Measurements from ENCODE around the gene TBX21.
"Not testable (repeated sequence)": the region's sequence is repeated elsewhere in the genome, so short reads cannot be mapped to it uniquely, and the experiment has no call there.

The TBX21 gene

DNA sequence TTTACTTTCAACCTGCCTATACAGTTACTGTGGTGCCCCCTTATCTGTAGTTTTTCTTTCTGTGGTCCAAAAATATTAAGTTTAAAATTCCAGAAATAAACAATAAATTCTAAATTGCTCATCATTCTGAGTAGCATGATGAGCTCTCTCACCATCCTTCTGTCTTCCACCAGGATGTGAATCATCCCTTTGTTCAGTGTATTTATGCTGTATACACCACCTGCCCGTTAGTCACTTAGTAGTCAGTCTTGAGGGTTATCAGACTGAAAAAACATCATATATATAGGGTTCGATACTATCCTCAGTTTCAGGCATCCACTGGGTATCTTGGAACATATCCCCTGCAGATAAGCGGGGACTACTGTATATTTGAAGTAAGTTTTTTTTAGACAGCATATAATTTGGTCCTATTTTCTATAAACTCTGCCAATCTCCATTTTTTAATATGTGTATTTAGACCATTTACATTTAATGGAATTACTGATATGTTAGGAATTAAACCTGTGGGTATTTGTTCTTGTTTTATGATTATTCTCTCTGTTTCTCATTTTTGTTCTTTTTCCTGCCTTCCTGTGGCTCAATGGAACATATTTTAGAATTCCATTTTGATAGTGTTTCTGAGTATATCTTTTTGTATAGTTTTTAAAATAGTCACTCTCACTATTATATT lies 31.0 kb downstream of the TBX21 start (continued):
- TF ChIP-seq, protein P1, sequence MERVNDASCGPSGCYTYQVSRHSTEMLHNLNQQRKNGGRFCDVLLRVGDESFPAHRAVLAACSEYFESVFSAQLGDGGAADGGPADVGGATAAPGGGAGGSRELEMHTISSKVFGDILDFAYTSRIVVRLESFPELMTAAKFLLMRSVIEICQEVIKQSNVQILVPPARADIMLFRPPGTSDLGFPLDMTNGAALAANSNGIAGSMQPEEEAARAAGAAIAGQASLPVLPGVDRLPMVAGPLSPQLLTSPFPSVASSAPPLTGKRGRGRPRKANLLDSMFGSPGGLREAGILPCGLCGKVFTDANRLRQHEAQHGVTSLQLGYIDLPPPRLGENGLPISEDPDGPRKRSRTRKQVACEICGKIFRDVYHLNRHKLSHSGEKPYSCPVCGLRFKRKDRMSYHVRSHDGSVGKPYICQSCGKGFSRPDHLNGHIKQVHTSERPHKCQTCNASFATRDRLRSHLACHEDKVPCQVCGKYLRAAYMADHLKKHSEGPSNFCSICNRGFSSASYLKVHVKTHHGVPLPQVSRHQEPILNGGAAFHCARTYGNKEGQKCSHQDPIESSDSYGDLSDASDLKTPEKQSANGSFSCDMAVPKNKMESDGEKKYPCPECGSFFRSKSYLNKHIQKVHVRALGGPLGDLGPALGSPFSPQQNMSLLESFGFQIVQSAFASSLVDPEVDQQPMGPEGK (CRISPR knock-in tag; IDR thresholded peaks at IDR 0.05; ENCODE audit: borderline replicate concordance) = no peak
- TF ChIP-seq CSDC2 (CRISPR knock-in tag; IDR thresholded peaks at IDR 0.05) (no peak), ZNF70 (CRISPR knock-in tag; IDR thresholded peaks at IDR 0.05) (no peak), TOX (CRISPR knock-in tag; IDR thresholded peaks at IDR 0.05; ENCODE audit: borderline replicate concordance) (no peak), GLIS3 (CRISPR knock-in tag; IDR thresholded peaks at IDR 0.05) (no peak), ZC3H10 (CRISPR knock-in tag; IDR thresholded peaks at IDR 0.05) (no peak), TCF4 (CRISPR knock-in tag; IDR thresholded peaks at IDR 0.05; ENCODE audit: borderline replicate concordance) (no peak), BACH2 (CRISPR knock-in tag; IDR thresholded peaks at IDR 0.05; ENCODE audit: borderline replicate concordance) (no peak)
- TF ChIP-seq, protein P2, sequence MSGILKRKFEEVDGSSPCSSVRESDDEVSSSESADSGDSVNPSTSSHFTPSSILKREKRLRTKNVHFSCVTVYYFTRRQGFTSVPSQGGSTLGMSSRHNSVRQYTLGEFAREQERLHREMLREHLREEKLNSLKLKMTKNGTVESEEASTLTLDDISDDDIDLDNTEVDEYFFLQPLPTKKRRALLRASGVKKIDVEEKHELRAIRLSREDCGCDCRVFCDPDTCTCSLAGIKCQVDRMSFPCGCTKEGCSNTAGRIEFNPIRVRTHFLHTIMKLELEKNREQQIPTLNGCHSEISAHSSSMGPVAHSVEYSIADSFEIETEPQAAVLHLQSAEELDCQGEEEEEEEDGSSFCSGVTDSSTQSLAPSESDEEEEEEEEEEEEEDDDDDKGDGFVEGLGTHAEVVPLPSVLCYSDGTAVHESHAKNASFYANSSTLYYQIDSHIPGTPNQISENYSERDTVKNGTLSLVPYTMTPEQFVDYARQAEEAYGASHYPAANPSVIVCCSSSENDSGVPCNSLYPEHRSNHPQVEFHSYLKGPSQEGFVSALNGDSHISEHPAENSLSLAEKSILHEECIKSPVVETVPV (CRISPR knock-in tag; IDR thresholded peaks at IDR 0.05) = no peak

DNA sequence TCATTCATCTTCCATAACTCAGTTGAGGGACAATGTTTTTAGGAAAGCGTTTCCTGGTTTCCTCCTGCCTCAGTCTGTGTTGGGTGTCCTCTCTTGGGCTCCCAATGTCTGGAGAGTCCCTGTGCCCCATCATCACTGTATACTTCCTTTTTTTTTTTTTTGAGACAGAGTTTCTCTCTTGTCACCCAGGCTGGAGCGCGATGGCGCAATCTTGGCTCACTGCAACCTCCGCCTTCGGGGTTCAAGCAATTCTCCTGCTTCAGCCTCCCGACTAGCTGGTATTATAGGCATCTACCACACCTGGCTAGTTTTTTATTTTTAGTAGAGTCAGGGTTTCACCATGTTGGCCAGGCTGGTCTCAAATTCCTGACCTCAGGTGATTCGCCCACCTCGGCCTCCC lies 40.6 kb downstream of the TBX21 start:
- ATAC-seq = not testable (repeated sequence)

DNA sequence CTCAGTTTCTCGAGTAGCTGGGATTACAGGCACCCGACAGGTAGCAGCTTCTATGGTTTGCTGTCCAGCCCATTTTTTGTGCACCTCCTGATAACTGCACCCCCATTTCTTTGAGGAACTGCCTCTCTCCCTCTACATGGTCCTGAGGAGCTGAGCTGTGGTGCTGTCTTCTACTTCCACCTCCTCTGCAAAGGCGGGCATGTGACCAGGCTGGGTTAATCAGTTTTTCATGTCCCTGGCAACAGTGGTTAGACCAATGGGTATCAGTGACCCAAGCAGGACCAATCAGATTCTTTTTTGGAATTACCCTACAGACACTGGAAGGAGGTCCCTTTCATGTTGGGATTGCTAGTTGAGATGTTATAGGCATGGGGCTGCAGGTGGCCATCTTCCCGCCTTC lies 41.3 kb downstream of the TBX21 start:
- no peak for ATAC-seq

More for the DNA sequence above, 41.3 kb downstream of the TBX21 start:
- TF ChIP-seq CSDC2 (CRISPR knock-in tag; IDR thresholded peaks at IDR 0.05) = no peak
- no peak for TF ChIP-seq ESRRG (CRISPR knock-in tag; IDR thresholded peaks at IDR 0.05)
- TF ChIP-seq, protein P3, sequence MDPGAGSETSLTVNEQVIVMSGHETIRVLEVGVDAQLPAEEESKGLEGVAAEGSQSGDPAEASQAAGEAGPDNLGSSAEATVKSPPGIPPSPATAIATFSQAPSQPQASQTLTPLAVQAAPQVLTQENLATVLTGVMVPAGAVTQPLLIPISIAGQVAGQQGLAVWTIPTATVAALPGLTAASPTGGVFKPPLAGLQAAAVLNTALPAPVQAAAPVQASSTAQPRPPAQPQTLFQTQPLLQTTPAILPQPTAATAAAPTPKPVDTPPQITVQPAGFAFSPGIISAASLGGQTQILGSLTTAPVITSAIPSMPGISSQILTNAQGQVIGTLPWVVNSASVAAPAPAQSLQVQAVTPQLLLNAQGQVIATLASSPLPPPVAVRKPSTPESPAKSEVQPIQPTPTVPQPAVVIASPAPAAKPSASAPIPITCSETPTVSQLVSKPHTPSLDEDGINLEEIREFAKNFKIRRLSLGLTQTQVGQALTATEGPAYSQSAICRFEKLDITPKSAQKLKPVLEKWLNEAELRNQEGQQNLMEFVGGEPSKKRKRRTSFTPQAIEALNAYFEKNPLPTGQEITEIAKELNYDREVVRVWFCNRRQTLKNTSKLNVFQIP (CRISPR knock-in tag; IDR thresholded peaks at IDR 0.05; ENCODE audit: borderline replicate concordance, low read depth) = no peak
- no peak for TF ChIP-seq SNAI2 (CRISPR knock-in tag; IDR thresholded peaks at IDR 0.05)
- TF ChIP-seq OSR1 (CRISPR knock-in tag; IDR thresholded peaks at IDR 0.05) = no peak
- no peak for TF ChIP-seq ARNTL (CRISPR knock-in tag; IDR thresholded peaks at IDR 0.05; ENCODE audit: borderline replicate concordance, low read depth)
- TF ChIP-seq TOX (CRISPR knock-in tag; IDR thresholded peaks at IDR 0.05; ENCODE audit: borderline replicate concordance) = no peak
- TF ChIP-seq, protein P4, sequence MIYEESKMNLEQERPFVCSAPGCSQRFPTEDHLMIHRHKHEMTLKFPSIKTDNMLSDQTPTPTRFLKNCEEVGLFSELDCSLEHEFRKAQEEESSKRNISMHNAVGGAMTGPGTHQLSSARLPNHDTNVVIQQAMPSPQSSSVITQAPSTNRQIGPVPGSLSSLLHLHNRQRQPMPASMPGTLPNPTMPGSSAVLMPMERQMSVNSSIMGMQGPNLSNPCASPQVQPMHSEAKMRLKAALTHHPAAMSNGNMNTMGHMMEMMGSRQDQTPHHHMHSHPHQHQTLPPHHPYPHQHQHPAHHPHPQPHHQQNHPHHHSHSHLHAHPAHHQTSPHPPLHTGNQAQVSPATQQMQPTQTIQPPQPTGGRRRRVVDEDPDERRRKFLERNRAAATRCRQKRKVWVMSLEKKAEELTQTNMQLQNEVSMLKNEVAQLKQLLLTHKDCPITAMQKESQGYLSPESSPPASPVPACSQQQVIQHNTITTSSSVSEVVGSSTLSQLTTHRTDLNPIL (CRISPR knock-in tag; IDR thresholded peaks at IDR 0.05; ENCODE audit: low read depth) = no peak
- TF ChIP-seq, protein P5, sequence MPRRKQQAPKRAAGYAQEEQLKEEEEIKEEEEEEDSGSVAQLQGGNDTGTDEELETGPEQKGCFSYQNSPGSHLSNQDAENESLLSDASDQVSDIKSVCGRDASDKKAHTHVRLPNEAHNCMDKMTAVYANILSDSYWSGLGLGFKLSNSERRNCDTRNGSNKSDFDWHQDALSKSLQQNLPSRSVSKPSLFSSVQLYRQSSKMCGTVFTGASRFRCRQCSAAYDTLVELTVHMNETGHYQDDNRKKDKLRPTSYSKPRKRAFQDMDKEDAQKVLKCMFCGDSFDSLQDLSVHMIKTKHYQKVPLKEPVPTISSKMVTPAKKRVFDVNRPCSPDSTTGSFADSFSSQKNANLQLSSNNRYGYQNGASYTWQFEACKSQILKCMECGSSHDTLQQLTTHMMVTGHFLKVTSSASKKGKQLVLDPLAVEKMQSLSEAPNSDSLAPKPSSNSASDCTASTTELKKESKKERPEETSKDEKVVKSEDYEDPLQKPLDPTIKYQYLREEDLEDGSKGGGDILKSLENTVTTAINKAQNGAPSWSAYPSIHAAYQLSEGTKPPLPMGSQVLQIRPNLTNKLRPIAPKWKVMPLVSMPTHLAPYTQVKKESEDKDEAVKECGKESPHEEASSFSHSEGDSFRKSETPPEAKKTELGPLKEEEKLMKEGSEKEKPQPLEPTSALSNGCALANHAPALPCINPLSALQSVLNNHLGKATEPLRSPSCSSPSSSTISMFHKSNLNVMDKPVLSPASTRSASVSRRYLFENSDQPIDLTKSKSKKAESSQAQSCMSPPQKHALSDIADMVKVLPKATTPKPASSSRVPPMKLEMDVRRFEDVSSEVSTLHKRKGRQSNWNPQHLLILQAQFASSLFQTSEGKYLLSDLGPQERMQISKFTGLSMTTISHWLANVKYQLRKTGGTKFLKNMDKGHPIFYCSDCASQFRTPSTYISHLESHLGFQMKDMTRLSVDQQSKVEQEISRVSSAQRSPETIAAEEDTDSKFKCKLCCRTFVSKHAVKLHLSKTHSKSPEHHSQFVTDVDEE (CRISPR knock-in tag; IDR thresholded peaks at IDR 0.05) = no peak
- no peak for TF ChIP-seq ZC3H10 (CRISPR knock-in tag; IDR thresholded peaks at IDR 0.05)
- TF ChIP-seq BACH2 (CRISPR knock-in tag; IDR thresholded peaks at IDR 0.05; ENCODE audit: borderline replicate concordance) = no peak
- no peak for TF ChIP-seq ZFP30 (CRISPR knock-in tag; IDR thresholded peaks at IDR 0.05)
- TF ChIP-seq, protein P1 (CRISPR knock-in tag; IDR thresholded peaks at IDR 0.05; ENCODE audit: borderline replicate concordance) = no peak
- TF ChIP-seq ZFP3 (CRISPR knock-in tag; IDR thresholded peaks at IDR 0.05) = no peak
- no peak for TF ChIP-seq TCF4 (CRISPR knock-in tag; IDR thresholded peaks at IDR 0.05; ENCODE audit: borderline replicate concordance)
- no peak for TF ChIP-seq PPARA (CRISPR knock-in tag; IDR thresholded peaks at IDR 0.05; ENCODE audit: borderline replicate concordance)

All from SK-N-SH treated with all-trans-retinoic acid at 6 μM for 48 hours (cell line).